ENCODE measurements around the gene RIMKLB.

- TF ChIP-seq CTCF (optimal IDR thresholded peaks at IDR 0.05 in 1 of 3, IDR thresholded peaks at IDR 0.05 in 1 of 3, conservative IDR thresholded peaks at IDR 0.05 in 1 of 3; ENCODE audit: extremely low read depth in 1 of 3, insufficient read depth in 2 of 3, low read length in 3 of 3) (no peak), EZH2 (IDR thresholded peaks at IDR 0.05; ENCODE audit: low read length) (no peak)
Observed at GRCh38 chr12:8692573-8692972, 5.2 kb upstream of the RIMKLB start.
